Mucosa of gallbladder (tissue), 1 donor: ENCODE results near the gene OSBPL10. TPM values are rescaled to one million over a fixed set of nuclear protein-coding genes. Genes with fewer than 3 reads are reported as not detected.

Source experiments
- DNase-seq: peaks from one replicate; pipeline ENCODE4 v3.0.0-alpha.2; 2020; ENCODE audit warnings: low spot score
- total RNA-seq: library from RNA; stranded (reverse); gene quantifications from one replicate; pipeline ENCODE4 v1.2.1, GENCODE V29; 2021
- donor health status: DM: no; HTN: no; CAD: no.

OSBPL10 gene
- total RNA-seq, 1 donor from 2014 or later: 70.6 TPM

DNA sequence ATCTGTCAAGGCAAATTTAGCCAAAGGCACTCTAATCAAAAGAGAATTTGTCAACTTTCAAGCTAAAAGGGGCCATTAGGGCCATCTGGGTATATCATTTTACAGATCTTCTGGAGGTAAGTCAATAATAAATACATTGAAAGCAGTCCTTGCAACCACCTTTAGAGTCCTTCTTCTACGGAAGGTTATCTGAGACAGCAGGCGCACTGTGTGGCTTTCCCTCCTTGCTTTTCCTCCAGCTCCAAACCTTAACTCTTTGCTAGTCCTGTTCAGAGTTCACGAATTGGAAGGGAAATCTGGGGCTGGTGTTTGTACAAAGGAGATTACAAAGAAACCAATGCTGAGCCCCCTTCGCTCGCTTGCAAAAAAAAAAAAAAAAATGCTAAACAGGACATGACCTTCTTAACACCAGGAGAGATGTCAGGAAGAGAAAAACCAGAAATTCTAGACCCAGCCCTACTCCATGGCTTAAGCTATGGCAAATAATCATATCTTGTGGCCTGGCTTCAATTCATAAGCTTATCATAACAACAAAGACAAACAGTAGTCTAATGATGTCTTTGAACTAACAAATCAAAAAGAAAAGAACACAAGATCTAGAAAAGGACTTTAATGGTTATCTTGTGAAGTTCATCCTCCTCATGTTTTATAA lies 232.7 kb downstream of the OSBPL10 start:
- no peak for DNase-seq

DNA sequence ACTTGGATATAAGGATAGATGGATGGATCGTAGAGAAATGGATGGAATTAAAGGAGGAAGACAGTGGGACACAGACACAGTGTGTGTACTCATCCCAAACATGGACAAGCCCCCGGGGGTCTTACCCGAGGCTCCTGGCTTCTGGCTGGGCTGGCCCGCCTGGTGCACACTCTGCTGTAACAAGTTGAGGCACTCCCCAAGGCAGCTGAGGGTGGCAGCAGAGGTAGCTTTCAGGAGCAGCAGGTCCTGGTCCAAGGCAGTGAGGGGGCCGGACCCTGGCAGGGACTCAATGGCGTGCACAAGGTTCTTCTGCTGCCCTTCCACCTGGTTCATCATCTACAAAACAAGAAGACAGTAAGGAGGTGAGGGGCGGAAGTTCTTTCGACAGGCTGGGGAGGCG lies 233.3 kb downstream of the OSBPL10 start:
- no peak for DNase-seq

DNA sequence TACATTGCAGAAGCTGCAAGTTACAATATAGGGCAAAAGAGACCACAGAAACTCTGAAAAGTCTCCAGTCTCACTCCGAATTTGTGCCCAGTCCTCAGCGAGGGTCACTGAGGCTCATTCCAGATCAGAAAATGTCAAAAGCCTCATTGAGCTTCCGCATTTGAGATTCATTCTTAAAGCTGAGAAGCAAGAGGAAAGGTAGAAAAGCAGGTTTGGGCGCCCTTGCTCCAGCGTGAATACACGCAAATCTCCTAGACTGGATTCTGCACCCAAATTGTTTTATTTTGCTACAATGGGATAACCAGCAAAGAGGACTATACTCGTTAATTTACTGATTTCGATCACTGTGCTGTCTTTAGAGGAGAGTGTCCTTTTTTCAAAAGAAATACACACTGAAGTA lies 236.1 kb downstream of the OSBPL10 start:
- DNase-seq: no peak

DNA sequence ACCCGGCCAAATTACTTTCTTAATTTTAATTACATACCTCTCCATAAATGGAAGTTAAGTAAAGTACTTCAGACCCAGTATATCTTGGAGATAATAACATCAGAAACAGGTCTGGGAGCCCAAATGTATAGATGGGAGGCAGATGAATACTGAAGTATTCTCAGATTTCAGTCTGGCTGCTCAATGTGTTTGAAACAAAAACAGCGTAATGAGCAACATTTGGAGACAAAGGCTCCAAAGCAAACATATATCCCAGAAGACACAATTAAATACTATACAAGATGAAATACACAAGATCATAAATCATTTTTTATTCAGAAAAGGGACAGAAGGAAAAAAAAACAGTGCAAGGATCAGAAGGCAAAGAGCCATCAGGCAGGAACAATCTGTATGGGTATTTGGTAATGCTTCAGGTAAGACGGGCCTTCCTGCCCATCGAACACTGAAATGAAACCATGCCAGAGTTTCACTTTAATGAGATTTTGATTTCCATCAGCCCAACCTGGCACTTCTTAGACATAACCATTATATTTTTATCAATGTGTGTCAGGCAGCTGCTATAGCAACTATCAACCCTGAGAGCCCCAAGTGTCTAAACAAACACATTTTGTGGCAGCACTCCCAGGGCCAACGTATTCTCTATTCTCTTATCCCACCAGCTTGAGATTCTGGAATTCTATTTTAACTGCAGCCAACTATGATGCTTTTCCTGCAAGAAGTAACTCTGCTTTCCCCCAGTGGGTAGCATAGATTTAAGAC lies 237.6 kb downstream of the OSBPL10 start:
- peak; percentile 32 for DNase-seq

DNA sequence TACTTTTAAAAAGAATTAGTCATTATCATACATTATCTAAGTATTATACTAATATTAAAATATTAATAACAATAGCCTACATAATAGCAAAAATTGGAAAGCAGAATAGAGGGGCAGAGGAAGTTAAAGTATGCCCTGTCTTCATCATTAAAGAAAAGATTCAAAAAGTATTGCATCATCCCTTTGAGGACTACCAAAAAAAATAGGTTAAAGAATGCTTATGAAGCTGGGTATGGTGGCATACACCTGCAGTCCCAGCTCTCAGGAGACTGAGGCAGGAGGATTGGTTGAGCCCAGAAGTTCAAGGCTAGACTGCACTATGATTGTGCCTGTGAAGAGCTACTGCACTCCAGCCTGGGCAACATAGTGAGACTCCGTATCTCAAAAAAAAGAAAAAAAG lies 240.7 kb downstream of the OSBPL10 start:
- no peak for DNase-seq

DNA sequence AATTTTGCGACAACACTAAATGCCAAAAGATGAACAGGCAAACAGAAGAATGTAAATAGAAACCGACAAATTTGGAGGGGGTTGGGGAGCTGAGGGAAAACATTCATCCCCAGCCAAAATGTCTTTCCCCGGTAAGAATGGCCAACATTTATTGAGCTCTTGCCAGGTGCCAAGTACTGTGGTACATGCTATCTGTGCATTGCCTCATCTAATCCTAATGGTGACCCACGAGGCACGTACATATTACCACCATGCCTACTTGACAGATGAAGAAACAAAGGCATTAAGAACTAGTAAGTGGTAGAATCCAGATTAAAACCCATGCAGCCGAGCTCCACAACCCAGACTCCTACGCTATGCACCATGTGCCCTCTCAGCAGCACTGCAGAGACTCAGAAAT lies 242.7 kb downstream of the OSBPL10 start:
- DNase-seq: peak; percentile 39

DNA sequence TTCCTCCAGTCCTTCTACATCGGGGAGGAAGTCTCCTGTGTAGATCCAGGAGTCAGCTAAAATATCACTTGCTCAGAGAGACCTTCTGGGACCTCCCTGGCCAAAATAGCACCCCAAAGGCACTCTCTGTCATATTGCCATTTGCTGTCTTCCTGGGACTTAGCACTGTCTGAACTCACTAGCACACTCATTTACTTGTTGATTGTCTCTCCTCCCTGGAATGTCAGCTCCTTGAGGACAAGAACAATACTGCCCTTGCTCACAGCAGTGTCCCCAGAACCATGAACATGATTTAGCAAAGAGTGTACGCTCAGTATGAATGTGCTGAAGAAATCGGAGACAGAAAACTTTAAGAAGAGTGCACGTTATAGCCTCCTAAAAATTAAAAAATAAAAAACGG lies 245.4 kb downstream of the OSBPL10 start:
- no peak for DNase-seq

DNA sequence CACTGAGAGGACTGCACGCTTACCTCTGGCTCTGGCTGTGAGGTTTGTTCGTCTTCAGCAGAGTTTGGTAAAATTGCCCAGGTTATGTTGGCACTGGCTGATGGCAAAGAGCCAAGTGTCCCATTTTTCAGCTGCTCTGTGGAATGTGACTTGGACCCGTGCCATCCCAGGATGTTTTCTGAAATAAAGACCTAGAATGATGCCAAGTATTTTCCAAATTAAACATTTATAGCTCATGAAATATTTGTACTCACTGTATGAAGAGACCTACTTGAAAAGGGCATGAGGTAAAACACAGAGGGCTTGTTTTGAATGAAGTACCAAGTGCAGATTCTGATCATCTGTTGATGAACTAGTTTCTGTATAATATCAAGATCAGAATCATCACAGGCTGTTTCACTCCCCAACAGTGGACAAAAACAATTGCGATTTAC lies 247.8 kb downstream of the OSBPL10 start:
- DNase-seq: no peak

DNA sequence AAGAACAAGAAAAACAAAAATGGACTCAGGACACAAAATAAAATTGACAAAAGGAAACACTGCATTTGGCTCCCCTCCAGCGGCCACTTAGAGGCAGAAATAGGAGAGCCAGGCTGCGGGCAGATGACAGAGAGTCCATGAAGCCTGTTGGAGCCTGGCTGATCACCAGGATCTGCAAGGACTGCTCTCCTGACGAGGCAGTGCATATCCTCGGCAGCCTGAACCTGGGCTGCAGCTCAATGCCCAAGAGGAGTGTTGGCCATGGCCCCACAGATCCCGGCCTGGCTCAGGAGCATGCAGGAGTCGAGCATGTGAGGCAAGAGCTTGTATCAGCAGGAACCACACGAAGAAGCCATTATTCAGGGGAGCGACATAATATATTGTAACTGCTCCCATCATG lies 248.5 kb downstream of the OSBPL10 start:
- no peak for DNase-seq

DNA sequence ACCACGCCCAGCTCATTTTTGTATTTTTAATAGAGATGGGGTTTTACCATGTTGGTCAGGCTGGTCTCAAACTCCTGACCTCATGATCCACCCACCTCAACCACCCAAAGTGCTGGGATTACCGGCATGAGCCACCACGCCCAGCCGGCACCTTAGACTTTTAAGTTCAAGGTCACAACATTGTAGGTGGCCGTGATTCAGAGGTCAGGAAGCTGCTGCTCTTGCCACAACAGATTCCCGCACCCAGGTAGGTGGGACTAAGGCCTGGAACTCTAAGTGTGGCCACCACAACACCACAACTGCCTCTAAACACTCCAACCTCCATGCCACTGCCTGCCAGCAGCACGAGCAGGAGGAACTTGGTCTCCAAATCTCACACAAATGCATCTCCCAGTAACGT lies 251.5 kb downstream of the OSBPL10 start:
- DNase-seq: no peak

DNA sequence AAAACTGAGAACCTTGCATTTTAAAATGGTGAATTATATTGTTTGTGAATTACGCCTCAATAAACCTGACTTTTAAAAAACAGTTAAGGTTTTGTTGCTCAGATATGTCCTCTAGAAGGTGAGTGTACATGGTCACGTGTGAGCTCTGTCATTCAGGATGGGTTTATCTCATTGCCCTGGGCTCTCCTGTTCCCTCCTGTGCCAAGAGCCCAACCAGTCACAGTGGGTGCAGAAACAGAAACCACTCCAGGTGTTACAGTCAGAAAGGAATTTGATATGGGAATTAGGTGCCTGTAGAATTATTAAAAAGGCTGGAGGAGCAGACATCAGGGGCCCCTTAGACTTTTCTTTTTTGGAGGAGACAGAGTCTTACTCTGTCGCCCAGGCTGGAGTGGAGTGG lies 252.0 kb downstream of the OSBPL10 start:
- no peak for DNase-seq

DNA sequence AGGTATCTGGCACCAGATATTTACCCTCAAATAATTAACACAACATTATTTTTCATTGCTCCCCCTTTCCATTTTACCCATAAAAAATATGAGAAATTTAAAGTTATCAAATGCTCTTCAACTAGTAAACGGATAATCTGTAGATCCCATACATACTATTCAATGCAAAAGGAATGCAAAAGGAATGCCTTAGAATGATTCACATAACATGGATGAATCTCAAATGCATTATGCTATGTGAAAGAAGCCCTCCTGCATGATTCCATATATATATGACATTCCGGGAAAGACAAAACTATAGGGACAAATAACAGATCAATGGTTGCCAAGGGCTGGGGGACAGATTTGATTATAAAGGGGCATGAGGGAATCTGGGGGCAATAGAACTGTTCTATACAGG lies 252.7 kb downstream of the OSBPL10 start:
- DNase-seq: no peak

DNA sequence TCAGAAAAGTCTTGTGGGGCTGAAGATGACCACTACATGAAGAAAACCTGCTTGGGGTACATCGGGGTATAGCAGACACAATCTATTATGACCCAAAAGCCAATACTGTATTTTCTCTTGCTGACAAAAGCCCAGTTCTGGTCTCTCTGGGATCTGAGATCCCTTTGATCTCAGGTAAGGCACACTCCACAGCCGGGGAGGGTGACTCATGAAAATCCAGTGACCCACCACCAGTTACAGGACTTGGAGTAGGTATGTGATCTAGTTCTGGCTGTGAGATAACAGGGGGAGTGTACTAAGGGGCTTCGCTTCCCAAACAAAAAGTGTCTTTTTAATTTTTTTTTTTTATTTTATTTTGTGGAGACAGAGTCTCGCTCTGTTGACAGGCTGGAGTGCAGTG lies 255.1 kb downstream of the OSBPL10 start:
- no peak for DNase-seq

DNA sequence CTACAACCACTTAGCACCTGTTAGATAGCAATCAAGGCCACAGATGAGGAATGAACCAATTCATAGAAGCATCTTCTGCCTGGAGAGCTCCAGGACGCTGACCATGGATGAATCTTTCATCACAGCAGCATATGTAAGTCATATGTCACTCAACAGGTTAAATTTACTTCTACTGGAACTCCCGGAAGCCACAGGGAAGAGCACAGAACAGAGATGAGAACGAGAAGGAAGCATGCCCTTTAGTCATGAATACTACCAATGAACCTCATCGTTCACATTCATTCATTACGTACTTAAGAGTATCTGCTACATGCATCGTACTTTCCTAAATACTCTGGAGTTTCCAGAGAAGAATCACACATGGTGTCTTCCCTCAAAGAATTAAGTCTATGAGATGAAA lies 255.5 kb downstream of the OSBPL10 start:
- DNase-seq: no peak

DNA sequence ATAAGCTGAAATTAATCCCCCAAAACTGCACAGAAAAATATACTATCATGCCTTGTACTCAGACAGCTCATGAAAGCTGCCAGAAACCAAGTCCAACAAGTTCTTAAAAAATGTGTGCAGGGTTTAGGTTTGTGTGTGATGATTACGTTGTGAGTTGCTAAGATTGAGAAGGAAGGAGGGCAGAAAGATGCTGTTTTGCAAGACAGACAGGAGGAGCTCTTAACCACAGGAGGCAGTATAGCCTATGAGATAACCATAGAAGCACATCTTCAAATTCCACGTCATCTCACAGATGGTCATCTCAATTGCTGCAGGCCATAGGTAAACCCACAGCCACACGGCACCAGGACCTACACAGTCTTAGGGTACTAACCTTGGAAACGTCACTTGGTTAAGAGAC lies 256.4 kb downstream of the OSBPL10 start:
- no peak for DNase-seq

DNA sequence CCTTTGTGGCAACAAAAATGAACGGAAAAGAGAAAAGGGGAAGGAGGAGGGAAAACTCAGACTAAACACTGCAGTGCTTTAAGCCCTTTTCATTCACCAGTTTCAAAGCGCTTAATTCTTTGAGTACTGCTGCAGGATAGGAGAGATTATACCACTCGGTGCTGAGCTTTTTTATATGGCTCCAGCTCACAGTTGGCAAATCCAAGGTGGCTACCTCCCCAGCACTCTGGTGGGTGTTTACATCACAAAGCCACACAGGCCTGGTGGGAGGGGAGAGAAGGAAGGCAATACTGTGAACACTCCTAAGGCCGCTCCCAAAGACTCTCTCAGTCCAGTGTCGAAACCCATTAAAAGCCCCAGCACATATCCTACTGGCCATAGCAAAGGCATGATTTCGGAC lies 256.9 kb downstream of the OSBPL10 start:
- no peak for DNase-seq

DNA sequence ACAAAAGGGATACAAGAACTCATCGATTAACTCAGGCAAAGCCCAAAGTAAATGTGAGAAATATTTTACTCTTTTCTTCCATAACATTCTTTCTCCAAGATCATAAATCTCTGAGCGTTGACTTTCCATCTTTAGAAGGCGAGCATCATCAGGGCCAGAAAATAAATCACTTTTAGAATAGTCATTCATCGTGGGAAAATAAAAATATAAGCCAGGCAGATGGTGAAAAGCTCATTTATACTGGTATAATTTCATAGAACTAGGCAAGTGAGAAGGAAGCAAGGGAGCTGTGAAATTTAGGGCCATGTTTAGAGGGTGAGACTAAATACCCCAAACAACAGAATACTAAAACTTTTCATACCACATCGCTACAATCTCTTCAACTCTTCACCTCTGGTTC lies 257.4 kb downstream of the OSBPL10 start:
- DNase-seq: no peak

DNA sequence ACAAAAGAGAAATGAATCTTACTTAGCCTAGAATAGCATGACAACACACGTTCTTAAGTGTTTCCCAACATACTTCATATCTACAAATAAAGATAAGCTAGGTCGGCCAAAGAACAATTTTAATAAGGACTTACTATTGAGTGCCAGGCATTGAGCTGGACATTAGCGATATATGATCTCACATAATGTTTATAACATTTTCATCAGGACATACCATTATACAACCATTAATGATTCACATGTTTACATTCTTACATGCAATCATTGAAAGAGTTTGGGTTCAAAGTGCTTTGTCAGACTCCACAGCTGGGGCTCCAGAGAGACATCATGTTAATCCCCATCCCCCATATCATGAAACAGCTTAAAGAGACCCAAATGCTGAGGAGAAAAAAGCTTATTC lies 259.4 kb downstream of the OSBPL10 start:
- no peak for DNase-seq

DNA sequence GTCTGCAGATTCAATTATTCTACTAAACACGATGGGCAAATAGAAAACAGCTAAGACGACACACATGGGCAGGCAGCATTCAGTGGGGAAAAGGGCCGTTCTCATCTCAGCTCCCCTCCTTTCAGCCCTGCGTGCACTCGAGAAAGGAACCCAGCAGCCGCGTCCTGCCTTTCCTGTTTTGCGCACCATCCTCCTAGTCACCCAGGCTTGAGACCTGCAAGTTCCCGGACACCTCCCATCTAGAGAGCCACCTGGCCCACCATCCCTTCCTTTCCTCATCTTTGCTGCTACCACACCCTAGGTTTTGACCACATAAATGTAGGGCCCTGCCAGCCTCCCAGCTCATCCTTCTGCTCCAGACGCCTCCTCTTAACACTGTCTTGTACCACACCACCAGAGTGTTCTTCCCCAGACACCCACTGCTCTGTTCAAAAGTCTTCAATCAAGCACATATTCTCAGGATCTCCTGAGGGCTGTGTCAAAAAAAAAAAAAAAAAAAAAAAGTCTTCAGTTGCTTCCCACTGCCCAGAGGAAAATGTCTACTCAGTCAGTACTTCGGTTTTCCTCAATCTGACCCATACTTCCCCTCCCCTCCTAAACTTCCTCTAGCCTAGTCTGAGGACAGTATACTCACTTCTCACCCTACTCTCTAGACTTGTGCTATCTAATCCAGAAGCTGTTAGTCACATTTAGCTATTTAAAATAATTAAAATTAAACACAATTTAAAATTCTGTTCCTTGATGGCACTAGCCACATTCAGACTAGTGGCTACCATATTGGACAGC lies 266.4 kb downstream of the OSBPL10 start:
- no peak for DNase-seq

DNA sequence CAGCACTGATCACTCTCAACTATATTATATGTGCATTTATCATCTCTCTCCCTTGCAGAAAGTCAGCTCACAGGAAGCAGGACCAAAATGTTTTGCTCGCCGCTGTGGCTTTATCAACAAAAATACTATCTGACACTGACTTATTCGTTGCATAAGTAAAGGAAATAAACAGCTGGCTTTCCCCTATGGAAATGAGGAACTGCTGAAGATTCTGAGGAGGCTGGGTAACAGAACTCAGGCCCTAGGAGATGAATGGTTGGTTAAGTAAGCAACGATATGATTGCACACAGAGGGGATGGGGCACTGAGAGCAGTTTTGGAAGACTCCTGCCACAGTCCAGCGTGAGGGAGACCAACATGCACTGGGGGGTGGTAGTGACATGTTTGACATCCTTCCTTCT lies 267.2 kb downstream of the OSBPL10 start:
- no peak for DNase-seq

DNA sequence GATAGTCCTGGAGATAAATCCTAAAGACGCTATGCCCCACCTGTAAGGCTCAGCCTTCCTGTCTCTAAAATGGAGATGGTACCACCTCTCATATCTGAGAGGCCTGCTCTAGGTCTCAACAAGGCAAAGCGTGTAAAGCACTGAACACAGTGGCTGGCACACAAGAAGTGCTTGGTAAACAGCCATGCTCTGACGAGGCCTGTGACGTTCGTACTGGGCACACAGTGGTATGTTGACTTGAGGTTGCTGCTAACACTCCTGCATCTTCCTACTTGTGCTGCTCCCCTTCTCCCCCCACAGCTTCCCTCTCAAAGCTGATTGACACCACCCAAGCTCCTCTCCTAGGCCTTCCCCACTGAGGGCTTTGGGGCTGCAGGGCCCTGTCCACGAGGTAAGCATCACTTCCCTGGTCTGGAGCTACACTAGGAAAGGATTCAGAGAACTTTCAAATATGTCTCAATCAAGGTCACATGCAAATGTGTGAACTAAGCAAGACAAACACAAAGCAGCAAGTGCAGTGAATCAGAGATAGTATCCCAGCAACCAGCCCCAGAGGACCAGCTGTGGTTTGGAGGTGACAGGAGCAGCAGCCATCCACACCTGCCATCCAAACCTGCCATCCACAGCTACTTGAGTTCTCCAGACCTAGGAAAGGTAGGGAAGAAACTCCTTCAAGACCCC lies 270.8 kb downstream of the OSBPL10 start:
- peak; percentile 30 for DNase-seq

DNA sequence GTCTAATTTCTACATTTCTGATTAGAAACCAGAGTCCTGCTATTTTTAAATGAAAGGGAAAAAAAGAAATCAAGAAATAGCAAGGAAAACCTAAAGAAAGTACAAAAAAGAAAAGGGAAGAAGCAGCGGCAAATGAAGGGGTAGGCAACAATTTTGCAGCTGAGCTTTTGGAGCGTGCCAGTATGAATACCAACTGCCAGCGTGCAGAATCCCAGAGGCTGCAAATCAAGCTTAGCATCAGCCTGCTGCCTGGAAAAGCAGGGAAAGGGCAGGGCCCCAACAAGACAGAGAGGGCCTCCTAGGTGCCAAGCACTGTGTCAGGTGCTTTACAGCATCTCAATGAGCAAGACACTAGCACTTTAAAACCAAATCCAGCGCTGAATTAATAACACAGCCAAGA lies 271.5 kb downstream of the OSBPL10 start:
- DNase-seq: no peak
